Mammary epithelial cell (primary cell): ENCODE measurements around the gene EXD1.

Experiments
- CTCF ChIP-seq, 2 donors: IDR thresholded peaks in 1 of 2; conservative IDR thresholded peaks in 1 of 2; 2 replicates each; pipeline ENCODE4 v1.5.1; 2011 to 2012; ENCODE audit warnings: inconsistent platforms in 2 of 2, low read length in 2 of 2, mild to moderate bottlenecking in 2 of 2, control low read depth in 1 of 2, low read depth in 1 of 2; ENCODE audit not compliant: insufficient read depth in 1 of 2; ENCODE audit errors: extremely low read depth in 1 of 2
- EZH2 ChIP-seq: IDR thresholded peaks from 2 replicates; pipeline ENCODE4 v1.6.1; 2012; ENCODE audit warnings: low read length, inconsistent platforms, borderline replicate concordance

- TF ChIP-seq CTCF (conservative IDR thresholded peaks at IDR 0.05 in 1 of 2, IDR thresholded peaks at IDR 0.05 in 1 of 2; ENCODE audit: extremely low read depth in 1 of 2, insufficient read depth in 1 of 2, low read depth in 1 of 2, low read length in 2 of 2) (no peak), EZH2 (no peak)
Observed at GRCh38 chr15:41182266-41182665, 48.3 kb downstream of the EXD1 start.
